Fibroblast of villous mesenchyme (primary cell): ENCODE data around the gene WDFY3. TPM values are rescaled to one million over a fixed set of nuclear protein-coding genes. Genes with fewer than 3 reads are reported as not detected.

ENCODE experiments used
- DNase-seq: peaks from one replicate; pipeline ENCODE4 v3.0.0-alpha.2; 2010; ENCODE audit warnings: low read depth
- H3K4me3 ChIP-seq: 2 replicates; pipeline ENCODE4 v1.5.1; 2011; ENCODE audit warnings: low read depth, mild to moderate bottlenecking, low read length
- total RNA-seq: library from RNA; depleted of rRNA; stranded (reverse); fragments of >200 nt; gene quantifications from 2 replicates; pipeline ENCODE4 v1.2.3, GENCODE V29; 2012
- TF ChIP-seq, protein P1 (sequence below): IDR thresholded peaks from 2 replicates; pipeline ENCODE4 v1.5.1; 2012; ENCODE audit warnings: low read depth, mild to moderate bottlenecking, low read length; ENCODE audit not compliant: insufficient read depth

The WDFY3 gene
- total RNA-seq, 1 donor = 98.0 TPM

DNA sequence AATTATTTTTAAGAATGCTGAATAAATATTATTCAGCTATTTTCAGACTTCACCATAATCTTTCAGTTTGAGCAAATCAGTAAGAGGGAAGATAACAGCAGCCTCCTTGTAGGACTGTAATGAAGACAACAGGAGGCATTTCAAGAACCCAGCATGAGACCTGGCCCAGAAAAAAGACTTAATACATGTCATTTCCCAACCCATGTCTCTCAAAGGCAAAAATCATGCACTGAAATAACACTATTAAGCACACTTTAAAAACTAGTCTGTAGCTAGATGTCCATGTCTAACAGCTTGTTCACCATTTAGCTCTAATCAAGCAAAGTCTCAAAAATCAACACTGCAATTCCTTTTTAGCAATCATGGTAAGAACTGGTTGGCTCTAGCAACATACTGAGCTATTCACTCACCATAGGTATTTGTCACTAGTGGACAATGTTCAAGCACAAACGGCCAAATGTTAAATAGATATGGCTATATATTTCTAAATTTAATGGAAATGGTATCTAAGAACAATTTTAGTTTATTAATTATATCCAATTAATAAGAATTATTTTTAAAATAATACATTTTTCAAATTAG lies 109.9 kb downstream of the WDFY3 start:
- no peak overlapping the region for H3K4me3 ChIP-seq
- DNase-seq = no peak
- TF ChIP-seq, protein P1, sequence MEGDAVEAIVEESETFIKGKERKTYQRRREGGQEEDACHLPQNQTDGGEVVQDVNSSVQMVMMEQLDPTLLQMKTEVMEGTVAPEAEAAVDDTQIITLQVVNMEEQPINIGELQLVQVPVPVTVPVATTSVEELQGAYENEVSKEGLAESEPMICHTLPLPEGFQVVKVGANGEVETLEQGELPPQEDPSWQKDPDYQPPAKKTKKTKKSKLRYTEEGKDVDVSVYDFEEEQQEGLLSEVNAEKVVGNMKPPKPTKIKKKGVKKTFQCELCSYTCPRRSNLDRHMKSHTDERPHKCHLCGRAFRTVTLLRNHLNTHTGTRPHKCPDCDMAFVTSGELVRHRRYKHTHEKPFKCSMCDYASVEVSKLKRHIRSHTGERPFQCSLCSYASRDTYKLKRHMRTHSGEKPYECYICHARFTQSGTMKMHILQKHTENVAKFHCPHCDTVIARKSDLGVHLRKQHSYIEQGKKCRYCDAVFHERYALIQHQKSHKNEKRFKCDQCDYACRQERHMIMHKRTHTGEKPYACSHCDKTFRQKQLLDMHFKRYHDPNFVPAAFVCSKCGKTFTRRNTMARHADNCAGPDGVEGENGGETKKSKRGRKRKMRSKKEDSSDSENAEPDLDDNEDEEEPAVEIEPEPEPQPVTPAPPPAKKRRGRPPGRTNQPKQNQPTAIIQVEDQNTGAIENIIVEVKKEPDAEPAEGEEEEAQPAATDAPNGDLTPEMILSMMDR = no peak

DNA sequence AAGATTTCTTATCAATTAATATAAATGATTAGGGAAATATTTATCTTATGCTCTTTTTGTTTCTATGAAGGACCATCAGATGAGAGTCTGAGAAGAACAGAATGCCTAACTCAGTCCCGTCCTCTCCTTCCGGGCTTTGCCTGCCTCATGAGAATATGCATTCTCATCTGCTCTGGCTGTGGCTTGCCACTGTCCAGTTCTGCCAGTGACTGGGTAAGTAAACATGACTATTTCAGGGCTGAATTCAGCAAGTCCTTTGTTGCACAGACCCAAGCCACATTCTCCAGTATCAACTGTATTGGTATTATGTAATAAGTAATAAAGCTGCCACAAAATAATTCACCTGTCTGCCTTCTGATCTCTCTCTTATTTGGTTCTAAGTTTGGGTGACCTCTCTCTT lies 110.7 kb downstream of the WDFY3 start:
- DNase-seq = no peak
- no peak overlapping the region for H3K4me3 ChIP-seq
- TF ChIP-seq, protein P1 = no peak

DNA sequence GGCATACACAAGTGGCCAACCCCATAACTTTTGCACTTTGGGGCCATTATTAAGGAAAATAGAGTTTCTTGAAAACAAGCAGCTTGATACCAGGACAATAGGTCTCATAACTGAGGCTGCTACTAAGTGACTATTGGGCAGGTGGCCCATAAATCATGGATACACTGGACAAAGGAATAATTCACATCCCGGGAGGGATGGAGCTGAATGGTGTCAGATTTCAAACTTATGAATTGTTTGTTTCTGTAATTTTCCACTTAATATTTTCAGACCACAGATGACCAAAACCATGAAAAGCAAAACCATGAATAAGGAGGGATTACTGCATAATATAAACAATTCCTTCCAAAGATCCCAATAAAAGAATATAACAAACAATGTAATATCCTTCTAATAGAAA lies 114.4 kb downstream of the WDFY3 start:
- peak; percentile 70 for DNase-seq
- TF ChIP-seq, protein P1 = no peak

DNA sequence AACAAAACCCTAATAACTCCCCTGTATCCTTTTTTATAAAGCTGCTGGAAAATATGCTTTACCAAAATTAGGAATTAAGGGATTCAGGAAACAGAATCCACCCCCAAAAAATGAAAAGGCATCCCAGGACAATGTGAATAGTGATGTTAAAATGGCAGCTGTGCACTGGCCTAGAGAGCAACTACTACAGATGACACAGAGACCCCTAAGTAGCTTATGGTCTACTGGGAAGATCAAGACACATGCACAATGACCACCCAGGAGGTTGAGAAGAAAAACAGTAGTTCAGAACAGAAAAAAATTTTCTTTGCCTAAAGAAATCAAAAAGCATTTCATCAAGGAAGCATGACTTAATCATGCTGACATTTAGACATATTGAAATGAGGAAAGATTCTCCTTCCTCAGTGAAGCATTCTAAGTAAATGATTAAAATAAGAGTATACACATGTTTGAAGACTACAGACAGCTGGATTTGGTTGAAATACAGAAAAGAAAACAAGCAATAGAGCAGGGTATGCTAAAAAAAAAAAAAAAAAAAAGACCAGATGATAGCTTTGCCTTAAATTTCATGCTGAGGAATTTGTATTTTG lies 117.3 kb downstream of the WDFY3 start:
- TF ChIP-seq, protein P1 = no peak
- no peak overlapping the region for H3K4me3 ChIP-seq
- DNase-seq = no peak

More for the DNA sequence above, 114.4 kb downstream of the WDFY3 start:
- no peak overlapping the region for H3K4me3 ChIP-seq

DNA sequence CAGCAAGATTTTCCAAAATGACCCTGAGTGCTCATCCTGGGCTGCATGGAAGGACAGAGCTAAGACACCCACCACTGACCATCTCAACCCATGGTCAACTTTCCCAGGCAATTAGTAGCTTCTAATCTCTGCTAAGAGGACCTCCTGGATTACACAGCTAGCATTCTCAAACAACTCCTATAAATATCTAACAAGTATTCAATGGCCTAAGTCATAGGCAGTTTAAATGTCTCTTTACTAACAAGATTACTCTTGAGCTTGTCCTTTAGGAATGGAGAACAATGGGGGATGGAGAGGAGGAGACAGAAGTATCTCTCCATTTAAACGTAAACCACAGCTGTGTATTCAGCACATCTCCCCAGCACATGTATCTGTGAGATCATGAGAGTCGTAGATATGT lies 118.1 kb downstream of the WDFY3 start:
- DNase-seq = no peak
- H3K4me3 ChIP-seq = no peak overlapping the region
- TF ChIP-seq, protein P1 = no peak

DNA sequence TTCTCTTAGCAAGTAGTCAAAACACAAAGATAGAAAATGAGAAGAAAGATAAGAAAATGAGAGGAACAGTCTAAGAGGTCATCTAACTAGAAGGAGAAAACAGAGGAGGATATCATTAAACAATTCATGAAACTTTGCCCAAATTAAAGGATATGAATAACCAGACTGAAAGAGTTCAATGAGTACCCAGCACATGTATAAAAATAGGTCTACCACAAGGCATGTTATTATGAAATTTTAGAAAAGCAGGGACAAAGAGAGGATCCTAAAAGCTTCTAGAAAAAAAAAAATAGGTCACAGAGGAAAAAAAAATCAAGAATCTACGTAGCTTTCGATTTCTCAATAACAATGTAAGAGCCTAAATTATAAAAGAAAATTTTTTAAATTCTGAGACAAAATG lies 118.5 kb downstream of the WDFY3 start:
- TF ChIP-seq, protein P1 = no peak
- no peak for DNase-seq
- no peak overlapping the region for H3K4me3 ChIP-seq

DNA sequence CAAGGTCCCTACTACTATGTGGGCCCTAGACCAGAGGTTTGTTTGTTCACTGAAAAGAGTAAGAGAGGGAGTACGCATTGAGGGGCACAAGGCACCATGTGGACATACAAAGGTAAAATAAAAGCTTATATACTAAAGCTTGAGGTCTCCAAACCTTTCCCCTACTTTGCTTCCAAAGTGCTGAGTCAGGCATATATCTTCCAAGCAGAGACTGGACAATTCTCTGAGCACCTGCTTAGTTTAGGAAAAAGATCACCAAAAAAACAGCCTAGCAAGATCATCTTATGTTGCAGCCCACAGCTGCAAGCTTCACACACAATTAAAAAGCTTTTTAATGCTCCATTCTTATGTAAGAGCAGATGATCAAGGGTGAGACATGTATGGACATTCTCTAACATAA lies 119.5 kb downstream of the WDFY3 start:
- TF ChIP-seq, protein P1 = no peak
- no peak overlapping the region for H3K4me3 ChIP-seq
- DNase-seq = no peak
